Endothelial cell of umbilical vein (primary cell): ENCODE data around the gene ANKRD28.

Experiments
- EZH2 ChIP-seq: IDR thresholded peaks from 2 replicates; pipeline ENCODE4 v1.6.1; 2012; ENCODE audit warnings: borderline replicate concordance, low read depth, mild to moderate bottlenecking, moderate library complexity, low read length, inconsistent platforms; ENCODE audit not compliant: severe bottlenecking
- MAX ChIP-seq: IDR thresholded peaks from 2 replicates; pipeline ENCODE4 v1.6.1; 2011; ENCODE audit not compliant: insufficient read depth, insufficient read length
- POLR2AphosphoS5 ChIP-seq: IDR thresholded peaks from 2 replicates; pipeline ENCODE4 v1.6.1; 2012; ENCODE audit warnings: low read depth, mild to moderate bottlenecking, control low read depth, low read length, moderate library complexity; ENCODE audit not compliant: insufficient read depth
- TF ChIP-seq, protein P1 (sequence below), 2 donors: IDR thresholded peaks; 1 replicate in 1 of 2; 2 replicates in 1 of 2; pipeline ENCODE4 v1.5.1; 2011; ENCODE audit warnings: low read length in 2 of 2, mild to moderate bottlenecking in 2 of 2, moderate library complexity in 2 of 2, control low read depth in 1 of 2, inconsistent platforms in 1 of 2, low read depth in 1 of 2; ENCODE audit not compliant: insufficient read depth in 1 of 2; ENCODE audit errors: extremely low read depth in 1 of 2

DNA sequence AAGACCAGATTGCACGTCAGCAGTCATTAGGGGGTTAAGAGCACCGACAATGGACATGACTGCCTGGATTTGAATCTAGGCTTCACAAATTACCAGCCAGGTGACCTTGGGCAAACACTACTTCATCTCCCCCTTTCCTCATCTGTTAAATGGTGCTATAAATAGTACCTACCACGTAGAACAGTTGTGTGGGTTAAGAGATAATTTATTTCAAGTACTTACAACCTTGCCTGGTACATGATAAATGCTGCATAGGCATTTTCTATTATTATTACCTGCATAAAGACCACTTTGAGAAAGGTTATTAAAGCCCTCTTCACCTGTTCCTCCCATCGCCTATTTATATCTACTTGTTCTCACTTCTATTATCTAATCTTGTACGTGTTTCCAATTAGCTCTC is 131.5 kb downstream of the ANKRD28 start:
- TF ChIP-seq EZH2 (no peak), POLR2AphosphoS5 (no peak), MAX (no peak)
- TF ChIP-seq, protein P1, sequence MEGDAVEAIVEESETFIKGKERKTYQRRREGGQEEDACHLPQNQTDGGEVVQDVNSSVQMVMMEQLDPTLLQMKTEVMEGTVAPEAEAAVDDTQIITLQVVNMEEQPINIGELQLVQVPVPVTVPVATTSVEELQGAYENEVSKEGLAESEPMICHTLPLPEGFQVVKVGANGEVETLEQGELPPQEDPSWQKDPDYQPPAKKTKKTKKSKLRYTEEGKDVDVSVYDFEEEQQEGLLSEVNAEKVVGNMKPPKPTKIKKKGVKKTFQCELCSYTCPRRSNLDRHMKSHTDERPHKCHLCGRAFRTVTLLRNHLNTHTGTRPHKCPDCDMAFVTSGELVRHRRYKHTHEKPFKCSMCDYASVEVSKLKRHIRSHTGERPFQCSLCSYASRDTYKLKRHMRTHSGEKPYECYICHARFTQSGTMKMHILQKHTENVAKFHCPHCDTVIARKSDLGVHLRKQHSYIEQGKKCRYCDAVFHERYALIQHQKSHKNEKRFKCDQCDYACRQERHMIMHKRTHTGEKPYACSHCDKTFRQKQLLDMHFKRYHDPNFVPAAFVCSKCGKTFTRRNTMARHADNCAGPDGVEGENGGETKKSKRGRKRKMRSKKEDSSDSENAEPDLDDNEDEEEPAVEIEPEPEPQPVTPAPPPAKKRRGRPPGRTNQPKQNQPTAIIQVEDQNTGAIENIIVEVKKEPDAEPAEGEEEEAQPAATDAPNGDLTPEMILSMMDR (IDR thresholded peaks at IDR 0.05; ENCODE audit: extremely low read depth in 1 of 2, insufficient read depth in 1 of 2, low read depth in 1 of 2, low read length in 2 of 2) = no peak
